MM.1S (cell line): ENCODE data around the gene ABCC8.

ENCODE experiments used
- DNase-seq: peaks from one replicate; pipeline ENCODE4 v3.0.0-alpha.2; 2015
- H2AFZ ChIP-seq: fragments of 300-600 bp; sonication (generic); 2 replicates; pipeline ENCODE4 v1.6.0; 2016; ENCODE audit warnings: antibody characterized with exemption, low read length
- H3F3A ChIP-seq: fragments of 300-600 bp; sonication (generic); 2 replicates; pipeline ENCODE4 v1.6.1; 2016; ENCODE audit warnings: mild to moderate bottlenecking, antibody characterized with exemption, low read length, moderate library complexity, mixed read lengths; ENCODE audit not compliant: insufficient read depth
- H3K27ac ChIP-seq: fragments of 300-600 bp; sonication (generic); 2 replicates; pipeline ENCODE4 v1.5.1; 2016; ENCODE audit warnings: mild to moderate bottlenecking, low read length
- H3K27me3 ChIP-seq: fragments of 300-600 bp; sonication (generic); replicated peaks from 2 replicates; pipeline ENCODE4 v1.6.0; 2016; ENCODE audit warnings: low read length; ENCODE audit not compliant: insufficient read depth
- H3K36me3 ChIP-seq: fragments of 300-600 bp; sonication (generic); replicated peaks from 2 replicates; pipeline ENCODE4 v1.6.1; 2016; ENCODE audit warnings: mild to moderate bottlenecking, low read length, mixed read lengths; ENCODE audit not compliant: insufficient read depth
- H3K4me1 ChIP-seq: fragments of 300-600 bp; sonication (generic); 2 replicates; pipeline ENCODE4 v1.6.1; 2016; ENCODE audit warnings: low read length, mixed read lengths
- H3K4me2 ChIP-seq: fragments of 300-600 bp; sonication (generic); 2 replicates; pipeline ENCODE4 v1.6.0; 2016; ENCODE audit warnings: low read depth, low read length
- H3K4me3 ChIP-seq: fragments of 300-600 bp; sonication (generic); 2 replicates; pipeline ENCODE4 v1.5.1; 2016; ENCODE audit warnings: low read length, mixed read lengths
- H3K79me2 ChIP-seq: fragments of 300-600 bp; sonication (generic); 2 replicates; pipeline ENCODE4 v1.6.1; 2016; ENCODE audit warnings: mixed run types, low read length, mixed read lengths
- H3K9ac ChIP-seq: fragments of 300-600 bp; sonication (generic); 2 replicates; pipeline ENCODE4 v1.6.1; 2016; ENCODE audit warnings: low read length, mixed read lengths
- H3K9me2 ChIP-seq: fragments of 300-600 bp; sonication (generic); replicated peaks from 2 replicates; pipeline ENCODE4 v1.6.1; 2016; ENCODE audit warnings: mild to moderate bottlenecking, low read length, mixed read lengths; ENCODE audit not compliant: insufficient read depth
- H3K9me3 ChIP-seq: fragments of 300-600 bp; sonication (generic); replicated peaks from 2 replicates; pipeline ENCODE4 v1.6.1; 2016; ENCODE audit warnings: mild to moderate bottlenecking, low read length, mixed read lengths; ENCODE audit not compliant: insufficient read depth
- H4K20me1 ChIP-seq: fragments of 300-600 bp; sonication (generic); 2 replicates; pipeline ENCODE4 v1.6.1; 2016; ENCODE audit warnings: mild to moderate bottlenecking, low read length, moderate library complexity, mixed read lengths; ENCODE audit not compliant: insufficient read depth
- CTCF ChIP-seq: fragments of 300-600 bp; sonication (generic); IDR thresholded peaks from 2 replicates; pipeline ENCODE4 v1.5.1; 2016; ENCODE audit warnings: antibody characterized with exemption, low read length, mixed read lengths
- EZH2 ChIP-seq: fragments of 300-600 bp; sonication (generic); optimal IDR thresholded peaks from 2 replicates; pipeline ENCODE3; 2017; ENCODE audit warnings: low read depth, mild to moderate bottlenecking, antibody characterized with exemption, low read length, mixed read lengths
- EZH2phosphoT487 ChIP-seq: fragments of 300-600 bp; sonication (generic); IDR thresholded peaks from 2 replicates; pipeline ENCODE4 v1.6.1; 2018; ENCODE audit warnings: antibody characterized with exemption, low read length

ABCC8 gene

GRCh38 chr11:17347676-17348075 lies 129.0 kb downstream of the ABCC8 start:
- no peaks in the 10 kb centered on the region for H3K36me3 ChIP-seq
- no peak for TF ChIP-seq CTCF
- TF ChIP-seq EZH2: no peak
- no peak for TF ChIP-seq EZH2phosphoT487
- no peaks in the 10 kb centered on the region for H3K9me3 ChIP-seq
- H3K9me2 ChIP-seq: no peaks in the 10 kb centered on the region
- no peak for DNase-seq
- peaks cover 10% of the 10 kb centered on the region for H3K27me3 ChIP-seq
- H2AFZ ChIP-seq: no peak overlapping the region
- H3K4me1 ChIP-seq: 0 out of 2 replicates have a peak, but pooled peaks cover 2% of the 10 kb centered on the region
- no peaks in the 10 kb centered on the region for H3F3A ChIP-seq
- H3K79me2 ChIP-seq: no peaks in the 10 kb centered on the region
- no peak overlapping the region for H3K9ac ChIP-seq
- no peak overlapping the region for H3K27ac ChIP-seq
- no peaks in the 10 kb centered on the region for H4K20me1 ChIP-seq
- H3K4me2 ChIP-seq: no peak overlapping the region
- no peak overlapping the region for H3K4me3 ChIP-seq

- no peaks in the 10 kb centered on the region for H3K9me2 ChIP-seq
- TF ChIP-seq EZH2 (no peak), EZH2phosphoT487 (no peak), CTCF (no peak)
- no peak for DNase-seq
- H3K4me1 ChIP-seq: no peaks in the 10 kb centered on the region
- no peaks in the 10 kb centered on the region for H3K36me3 ChIP-seq
- H4K20me1 ChIP-seq: no peaks in the 10 kb centered on the region
- no peaks in the 10 kb centered on the region for H3K79me2 ChIP-seq
- no peaks in the 10 kb centered on the region for H3K9me3 ChIP-seq
- H3F3A ChIP-seq: no peaks in the 10 kb centered on the region
- H3K4me3 ChIP-seq: no peak overlapping the region
- no peaks in the 10 kb centered on the region for H3K27me3 ChIP-seq
- H3K27ac ChIP-seq: no peak overlapping the region
- no peak overlapping the region for H3K9ac ChIP-seq
- H3K4me2 ChIP-seq: no peak overlapping the region
- H2AFZ ChIP-seq: no peak overlapping the region
Measured at GRCh38 chr11:17343907-17344306, 132.7 kb downstream of the ABCC8 start.

GRCh38 chr11:17343257-17343656 lies 133.4 kb downstream of the ABCC8 start:
- Histone ChIP-seq H3K4me2 (no peak overlapping the region), H2AFZ (no peak overlapping the region), H3K36me3 (no peaks in the 10 kb centered on the region), H3K9me3 (no peaks in the 10 kb centered on the region), H3K27ac (no peak overlapping the region), H3K4me3 (no peak overlapping the region), H3K9ac (no peak overlapping the region), H3K79me2 (no peaks in the 10 kb centered on the region), H3K27me3 (no peaks in the 10 kb centered on the region), H4K20me1 (no peaks in the 10 kb centered on the region), H3F3A (no peaks in the 10 kb centered on the region), H3K4me1 (no peaks in the 10 kb centered on the region), H3K9me2 (no peaks in the 10 kb centered on the region)
- no peak for TF ChIP-seq EZH2phosphoT487
- no peak for TF ChIP-seq CTCF
- no peak for TF ChIP-seq EZH2
- no peak for DNase-seq
